ENCODE measurements around the gene IFITM1. TPM values are rescaled to one million over a fixed set of nuclear protein-coding genes. Genes with fewer than 3 reads are reported as not detected.

The IFITM1 gene
- total and polyA plus RNA-seq, 9 of the 15 experiments (the other 6 are each of a cell fraction or from before 2014, with no cell fraction given) = 691 to 5,579 (median 974) TPM

- no peaks in the 10 kb centered on the region for H3K9me1 ChIP-seq (ENCODE audit: control insufficient read depth, insufficient read depth, low read length)
- no peak for DNase-seq (ENCODE audit: extremely low read depth in 1 of 4, low spot score in 3 of 4)
- no peak overlapping the region for H3K4me2 ChIP-seq (ENCODE audit: insufficient read depth, low read length)
- no peak overlapping the region for H3K4me3 ChIP-seq
- in situ Hi-C loops (cut with MboI) (no loop called here), intact Hi-C loops (cut with micrococcal nuclease) (no loop called here)
- CTCF ChIA-PET (ENCODE audit: low intra/inter-chr PET ratio) = no interaction called here
- 79% methylated on average over 14 of the region's 15 CpGs for WGBS (ENCODE audit: insufficient coverage, low coverage, missing lambda C conversion rate)
- no peak; the same call in 1 of the 3 replicates for ATAC-seq
- no peaks in the 10 kb centered on the region for H3K9me3 ChIP-seq (replicated peaks; ENCODE audit: control insufficient read depth, insufficient read depth, low read depth, low read length)
- no peaks in the 10 kb centered on the region for H4K20me1 ChIP-seq (replicated peaks; ENCODE audit: control insufficient read depth, insufficient read depth, low read length)
- no peaks in the 10 kb centered on the region for H3K27me3 ChIP-seq (ENCODE audit: control insufficient read depth in 2 of 2, insufficient read depth in 2 of 2, low read length in 2 of 2)
- no peak for FAIRE-seq
- H3K36me3 ChIP-seq (ENCODE audit: control insufficient read depth, insufficient read depth, low read length) = peaks cover 24% of the 10 kb centered on the region; the same call in 1 of the 3 replicates
- BruUV-seq (replicated peaks) = no TSS peak
- H3K27ac ChIP-seq (ENCODE audit: extremely low read depth, low read depth, low read length) = peak overlapping the region; percentile 69; the same call in 2 of the 3 replicates
- POLR2A ChIA-PET = interaction anchor here (0.6 to 1.0 kb wide), 3 partner anchors 9 to 15 kb away, joined by 3 to 4 read pairs (median 3); no protein-coding TSS in a partner anchor
- peak overlapping the region; percentile 42 to 81; a peak in 3 of 4 replicates for H3K9ac ChIP-seq (ENCODE audit: insufficient read depth in 1 of 2, low read depth in 2 of 2, low read length in 2 of 2)
- no peaks in the 10 kb centered on the region for H3K79me2 ChIP-seq (ENCODE audit: control insufficient read depth, insufficient read depth, low read length)
- H2AFZ ChIP-seq (ENCODE audit: low read depth, low read length) = peak overlapping the region; percentile 83; the same call in 1 of the 2 replicates
- H3K4me1 ChIP-seq (replicated peaks in 1 of 2; ENCODE audit: control insufficient read depth in 2 of 2, insufficient read depth in 2 of 2, low read length in 2 of 2) = peaks cover 19 to 66% of the 10 kb centered on the region in 2 experiments
- TF ChIP-seq REST (IDR thresholded peaks at IDR 0.05; ENCODE audit: borderline replicate concordance) (no peak), REST (CRISPR knock-in tag; IDR thresholded peaks at IDR 0.05; ENCODE audit: low read depth) (0 out of 2 replicates have a peak, but pooled peaks have one; percentile 32), ZNF436 (CRISPR knock-in tag; IDR thresholded peaks at IDR 0.05) (no peak), POLR2G (IDR thresholded peaks at IDR 0.05; ENCODE audit: low read depth, low read length) (peak; percentile 71), SREBF1 (IDR thresholded peaks at IDR 0.05; ENCODE audit: borderline replicate concordance, low read depth, low read length) (no peak), GABPB1 (CRISPR knock-in tag; IDR thresholded peaks at IDR 0.05) (no peak)
- TF ChIP-seq, protein P1, sequence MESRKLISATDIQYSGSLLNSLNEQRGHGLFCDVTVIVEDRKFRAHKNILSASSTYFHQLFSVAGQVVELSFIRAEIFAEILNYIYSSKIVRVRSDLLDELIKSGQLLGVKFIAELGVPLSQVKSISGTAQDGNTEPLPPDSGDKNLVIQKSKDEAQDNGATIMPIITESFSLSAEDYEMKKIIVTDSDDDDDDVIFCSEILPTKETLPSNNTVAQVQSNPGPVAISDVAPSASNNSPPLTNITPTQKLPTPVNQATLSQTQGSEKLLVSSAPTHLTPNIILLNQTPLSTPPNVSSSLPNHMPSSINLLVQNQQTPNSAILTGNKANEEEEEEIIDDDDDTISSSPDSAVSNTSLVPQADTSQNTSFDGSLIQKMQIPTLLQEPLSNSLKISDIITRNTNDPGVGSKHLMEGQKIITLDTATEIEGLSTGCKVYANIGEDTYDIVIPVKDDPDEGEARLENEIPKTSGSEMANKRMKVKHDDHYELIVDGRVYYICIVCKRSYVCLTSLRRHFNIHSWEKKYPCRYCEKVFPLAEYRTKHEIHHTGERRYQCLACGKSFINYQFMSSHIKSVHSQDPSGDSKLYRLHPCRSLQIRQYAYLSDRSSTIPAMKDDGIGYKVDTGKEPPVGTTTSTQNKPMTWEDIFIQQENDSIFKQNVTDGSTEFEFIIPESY (CRISPR knock-in tag; IDR thresholded peaks at IDR 0.05) = peak; percentile 93
- TF ChIP-seq, protein P2, sequence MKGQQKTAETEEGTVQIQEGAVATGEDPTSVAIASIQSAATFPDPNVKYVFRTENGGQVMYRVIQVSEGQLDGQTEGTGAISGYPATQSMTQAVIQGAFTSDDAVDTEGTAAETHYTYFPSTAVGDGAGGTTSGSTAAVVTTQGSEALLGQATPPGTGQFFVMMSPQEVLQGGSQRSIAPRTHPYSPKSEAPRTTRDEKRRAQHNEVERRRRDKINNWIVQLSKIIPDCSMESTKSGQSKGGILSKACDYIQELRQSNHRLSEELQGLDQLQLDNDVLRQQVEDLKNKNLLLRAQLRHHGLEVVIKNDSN (CRISPR knock-in tag; IDR thresholded peaks at IDR 0.05) = no peak
These were observed 15.3 kb upstream of the IFITM1 start for GRCh38 chr11:298406-299065.

Measured in K562 (cell line).